Spleen (tissue), 7 donors: ENCODE results near the gene DUSP18.

Experiments
- CTCF ChIP-seq, 11 experiments: fragments of 200-600 bp in 7 of 11; fragments of 450-650 bp in 4 of 11; sonication (generic) in 4 of 11; IDR thresholded peaks in 8 of 11; conservative IDR thresholded peaks in 3 of 11; 1 replicate in 7 of 11; 2 replicates in 4 of 11; pipeline versions ENCODE4 v1.4.0 to v1.8.0; 2016 to 2021; ENCODE audit warnings: antibody characterized with exemption in 11 of 11, inconsistent platforms in 4 of 11, mild to moderate bottlenecking in 1 of 11
- POLR2A ChIP-seq, 3 donors: fragments of 450-650 bp; IDR thresholded peaks; one replicate each; pipeline ENCODE4 v1.5.1; 2017; ENCODE audit warnings: antibody characterized with exemption in 3 of 3, mild to moderate bottlenecking in 1 of 3
- POLR2AphosphoS5 ChIP-seq, 3 donors: sonication (generic); formaldehyde crosslinking; IDR thresholded peaks; one replicate each; pipeline ENCODE4 v1.5.1; 2017; ENCODE audit warnings: antibody characterized with exemption in 3 of 3
- donor health status: DM: no; HTN: no; CAD: no; lungs with moderate emphysema.
- donor health status: DM: no; HTN: no; CAD: no.
- donor health status: DM: no; HTN: no; CAD: no.

DNA sequence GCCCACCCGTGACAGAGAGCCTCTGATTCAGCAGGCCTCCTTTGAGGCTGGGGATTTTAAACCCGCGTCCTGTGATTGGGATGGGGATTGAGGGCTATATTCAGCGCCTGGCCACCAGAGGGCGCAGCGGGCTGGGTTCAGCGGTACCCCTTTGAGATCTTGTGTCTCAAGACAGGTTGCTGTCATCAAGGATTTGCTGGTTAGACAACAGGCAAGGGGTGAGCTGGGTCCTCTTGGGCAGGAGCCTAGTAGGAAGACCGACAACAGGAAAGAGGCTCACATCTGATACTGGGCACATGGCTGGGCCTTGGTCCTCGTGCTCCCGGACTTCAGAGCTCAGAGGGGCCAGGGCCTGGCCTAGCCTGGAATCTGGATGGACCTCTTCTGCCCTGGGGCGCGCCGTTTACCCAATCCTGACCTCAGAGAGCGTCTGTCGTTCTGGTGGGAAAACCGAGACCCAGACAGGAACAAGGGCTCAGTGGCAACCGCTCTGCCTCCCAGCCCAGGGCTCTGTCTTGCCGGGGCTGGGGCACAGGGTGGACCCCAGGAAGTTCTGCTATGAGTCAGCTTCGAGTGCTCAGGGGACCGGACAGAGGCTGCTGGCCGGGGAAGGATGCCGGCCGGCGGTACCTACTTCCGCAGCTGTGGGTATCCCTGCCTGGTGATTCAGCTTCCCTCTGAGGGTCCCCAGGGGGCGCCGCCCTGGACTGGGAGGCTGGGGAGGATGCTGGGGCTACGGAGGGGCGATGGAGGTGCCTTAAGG lies 33.0 kb downstream of the DUSP18 start:
- TF ChIP-seq CTCF (IDR thresholded peaks at IDR 0.05 in 8 of 11, conservative IDR thresholded peaks at IDR 0.05 in 3 of 11) (peak; percentile 81 to 98 (median 96)), POLR2A (IDR thresholded peaks at IDR 0.05) (no peak), POLR2AphosphoS5 (IDR thresholded peaks at IDR 0.05) (peak; percentile 56 to 63 (median 63))
